ENCODE data around the gene KPTN.

Gene KPTN

GRCh38 chr19:47483200-47483599 is 819 bp downstream of the KPTN start:
- Histone ChIP-seq H3K36me3 (ENCODE audit: control insufficient read depth in 2 of 2, insufficient read depth in 2 of 2, low read length in 2 of 2) (peaks cover 0 to 7% of the 10 kb centered on the region in 2 donors), H3K4me1 (ENCODE audit: control insufficient read depth in 2 of 2, insufficient read depth in 2 of 2, low read length in 2 of 2) (peaks cover 4 to 5% of the 10 kb centered on the region in 2 donors), H3K27me3 (ENCODE audit: control insufficient read depth in 2 of 2, insufficient read depth in 2 of 2, low read length in 2 of 2) (no peaks in the 10 kb centered on the region), H3K9ac (ENCODE audit: low read depth in 1 of 2, low read length in 2 of 2) (no peak overlapping the region), H3K9me3 (ENCODE audit: control insufficient read depth in 2 of 2, low read length in 2 of 2) (no peaks in the 10 kb centered on the region), H3K4me3 (ENCODE audit: low read length in 2 of 2) (peak overlapping the region; percentile 91 to 98), H3K27ac (ENCODE audit: low read depth in 2 of 2, low read length in 2 of 2) (no peak overlapping the region)

- Histone ChIP-seq H3K9me3 (ENCODE audit: control insufficient read depth in 2 of 2, low read length in 2 of 2) (no peaks in the 10 kb centered on the region), H3K4me3 (ENCODE audit: low read length in 2 of 2) (no peak overlapping the region), H3K36me3 (ENCODE audit: control insufficient read depth in 2 of 2, insufficient read depth in 2 of 2, low read length in 2 of 2) (no peaks in the 10 kb centered on the region), H3K27me3 (ENCODE audit: control insufficient read depth in 2 of 2, insufficient read depth in 2 of 2, low read length in 2 of 2) (no peaks in the 10 kb centered on the region), H3K4me1 (ENCODE audit: control insufficient read depth in 2 of 2, insufficient read depth in 2 of 2, low read length in 2 of 2) (peaks cover 4 to 5% of the 10 kb centered on the region in 2 donors), H3K27ac (ENCODE audit: low read depth in 2 of 2, low read length in 2 of 2) (no peak overlapping the region), H3K9ac (ENCODE audit: low read depth in 1 of 2, low read length in 2 of 2) (no peak overlapping the region)
These were observed 2.5 kb downstream of the KPTN start for GRCh38 chr19:47481460-47482052.

GRCh38 chr19:47480658-47481057 is 3.4 kb downstream of the KPTN start:
- H3K27ac ChIP-seq (ENCODE audit: low read depth in 2 of 2, low read length in 2 of 2) = no peak overlapping the region
- H3K36me3 ChIP-seq (ENCODE audit: control insufficient read depth in 2 of 2, insufficient read depth in 2 of 2, low read length in 2 of 2) = no peaks in the 10 kb centered on the region
- no peak overlapping the region for H3K9ac ChIP-seq (ENCODE audit: low read depth in 1 of 2, low read length in 2 of 2)
- no peak overlapping the region for H3K4me3 ChIP-seq (ENCODE audit: low read length in 2 of 2)
- H3K9me3 ChIP-seq (ENCODE audit: control insufficient read depth in 2 of 2, low read length in 2 of 2) = no peaks in the 10 kb centered on the region
- no peaks in the 10 kb centered on the region for H3K27me3 ChIP-seq (ENCODE audit: control insufficient read depth in 2 of 2, insufficient read depth in 2 of 2, low read length in 2 of 2)
- H3K4me1 ChIP-seq (ENCODE audit: control insufficient read depth in 2 of 2, insufficient read depth in 2 of 2, low read length in 2 of 2) = peaks cover 4 to 5% of the 10 kb centered on the region in 2 donors

GRCh38 chr19:47479701-47480503 is 4.1 kb downstream of the KPTN start:
- H3K36me3 ChIP-seq (ENCODE audit: control insufficient read depth in 2 of 2, insufficient read depth in 2 of 2, low read length in 2 of 2) = no peaks in the 10 kb centered on the region
- H3K27me3 ChIP-seq (ENCODE audit: control insufficient read depth in 2 of 2, insufficient read depth in 2 of 2, low read length in 2 of 2) = no peaks in the 10 kb centered on the region
- no peak overlapping the region for H3K27ac ChIP-seq (ENCODE audit: low read depth in 2 of 2, low read length in 2 of 2)
- H3K9ac ChIP-seq (ENCODE audit: low read depth in 1 of 2, low read length in 2 of 2) = no peak overlapping the region
- H3K4me1 ChIP-seq (ENCODE audit: control insufficient read depth in 2 of 2, insufficient read depth in 2 of 2, low read length in 2 of 2) = peaks cover 4 to 5% of the 10 kb centered on the region in 2 donors
- no peak overlapping the region for H3K4me3 ChIP-seq (ENCODE audit: low read length in 2 of 2)
- H3K9me3 ChIP-seq (ENCODE audit: control insufficient read depth in 2 of 2, low read length in 2 of 2) = no peaks in the 10 kb centered on the region

- Histone ChIP-seq H3K36me3 (ENCODE audit: control insufficient read depth in 2 of 2, insufficient read depth in 2 of 2, low read length in 2 of 2) (no peaks in the 10 kb centered on the region), H3K27ac (ENCODE audit: low read depth in 2 of 2, low read length in 2 of 2) (no peak overlapping the region), H3K9me3 (ENCODE audit: control insufficient read depth in 2 of 2, low read length in 2 of 2) (no peaks in the 10 kb centered on the region), H3K9ac (ENCODE audit: low read depth in 1 of 2, low read length in 2 of 2) (no peak overlapping the region), H3K27me3 (ENCODE audit: control insufficient read depth in 2 of 2, insufficient read depth in 2 of 2, low read length in 2 of 2) (peaks cover 5 to 6% of the 10 kb centered on the region in 2 donors), H3K4me3 (ENCODE audit: low read length in 2 of 2) (no peak overlapping the region), H3K4me1 (ENCODE audit: control insufficient read depth in 2 of 2, insufficient read depth in 2 of 2, low read length in 2 of 2) (no peaks in the 10 kb centered on the region)
These were observed 7.5 kb downstream of the KPTN start for GRCh38 chr19:47476438-47476972.

GRCh38 chr19:47475465-47475864 is 8.6 kb downstream of the KPTN start:
- H3K9ac ChIP-seq (ENCODE audit: low read depth in 1 of 2, low read length in 2 of 2) = no peak overlapping the region
- H3K4me1 ChIP-seq (ENCODE audit: control insufficient read depth in 2 of 2, insufficient read depth in 2 of 2, low read length in 2 of 2) = no peaks in the 10 kb centered on the region
- no peak overlapping the region for H3K4me3 ChIP-seq (ENCODE audit: low read length in 2 of 2)
- H3K9me3 ChIP-seq (ENCODE audit: control insufficient read depth in 2 of 2, low read length in 2 of 2) = no peaks in the 10 kb centered on the region
- no peaks in the 10 kb centered on the region for H3K36me3 ChIP-seq (ENCODE audit: control insufficient read depth in 2 of 2, insufficient read depth in 2 of 2, low read length in 2 of 2)
- no peak overlapping the region for H3K27ac ChIP-seq (ENCODE audit: low read depth in 2 of 2, low read length in 2 of 2)
- peaks cover 10 to 11% of the 10 kb centered on the region in 2 donors for H3K27me3 ChIP-seq (ENCODE audit: control insufficient read depth in 2 of 2, insufficient read depth in 2 of 2, low read length in 2 of 2)

- Histone ChIP-seq H3K4me1 (ENCODE audit: control insufficient read depth in 2 of 2, insufficient read depth in 2 of 2, low read length in 2 of 2) (no peaks in the 10 kb centered on the region), H3K36me3 (ENCODE audit: control insufficient read depth in 2 of 2, insufficient read depth in 2 of 2, low read length in 2 of 2) (no peaks in the 10 kb centered on the region), H3K9ac (ENCODE audit: low read depth in 1 of 2, low read length in 2 of 2) (no peak overlapping the region), H3K27ac (ENCODE audit: low read depth in 2 of 2, low read length in 2 of 2) (no peak overlapping the region), H3K4me3 (ENCODE audit: low read length in 2 of 2) (no peak overlapping the region), H3K9me3 (ENCODE audit: control insufficient read depth in 2 of 2, low read length in 2 of 2) (no peaks in the 10 kb centered on the region), H3K27me3 (ENCODE audit: control insufficient read depth in 2 of 2, insufficient read depth in 2 of 2, low read length in 2 of 2) (peaks cover 22 to 31% of the 10 kb centered on the region in 2 donors)
These were observed 10.7 kb downstream of the KPTN start for GRCh38 chr19:47473336-47473735.

GRCh38 chr19:47471733-47472457 is 12.1 kb downstream of the KPTN start, which contains the start of gene SLC8A2:
TSS of gene SLC8A2 (minus strand) at chr19:47471893. CDS start at chr19:47466403, 5,490 bp downstream.
- Histone ChIP-seq H3K4me1 (ENCODE audit: control insufficient read depth in 2 of 2, insufficient read depth in 2 of 2, low read length in 2 of 2) (no peaks in the 10 kb centered on the region), H3K36me3 (ENCODE audit: control insufficient read depth in 2 of 2, insufficient read depth in 2 of 2, low read length in 2 of 2) (no peaks in the 10 kb centered on the region), H3K27ac (ENCODE audit: low read depth in 2 of 2, low read length in 2 of 2) (no peak within 1 kb of the TSS), H3K27me3 (ENCODE audit: control insufficient read depth in 2 of 2, insufficient read depth in 2 of 2, low read length in 2 of 2) (peaks cover 23 to 31% of the 10 kb centered on the region in 2 donors), H3K9me3 (ENCODE audit: control insufficient read depth in 2 of 2, low read length in 2 of 2) (no peaks in the 10 kb centered on the region), H3K4me3 (ENCODE audit: low read length in 2 of 2) (no peak within 1 kb of the TSS), H3K9ac (ENCODE audit: low read depth in 1 of 2, low read length in 2 of 2) (no peak within 1 kb of the TSS)

- Histone ChIP-seq H3K4me3 (ENCODE audit: low read length in 2 of 2) (no peak overlapping the region), H3K4me1 (ENCODE audit: control insufficient read depth in 2 of 2, insufficient read depth in 2 of 2, low read length in 2 of 2) (no peaks in the 10 kb centered on the region), H3K27ac (ENCODE audit: low read depth in 2 of 2, low read length in 2 of 2) (no peak overlapping the region), H3K9ac (ENCODE audit: low read depth in 1 of 2, low read length in 2 of 2) (no peak overlapping the region), H3K36me3 (ENCODE audit: control insufficient read depth in 2 of 2, insufficient read depth in 2 of 2, low read length in 2 of 2) (no peaks in the 10 kb centered on the region), H3K27me3 (ENCODE audit: control insufficient read depth in 2 of 2, insufficient read depth in 2 of 2, low read length in 2 of 2) (peaks cover 23 to 31% of the 10 kb centered on the region in 2 donors), H3K9me3 (ENCODE audit: control insufficient read depth in 2 of 2, low read length in 2 of 2) (no peaks in the 10 kb centered on the region)
These were observed 12.7 kb downstream of the KPTN start for GRCh38 chr19:47471381-47471732.
